NCI-H82 treated with DMSO at 0.1 percent for 48 hours (cell line): Measurements from ENCODE around the gene ALDH3B2.
"Not testable (repeated sequence)": the region's sequence is repeated elsewhere in the genome, so short reads cannot be mapped to it uniquely, and the experiment has no call there.

Experiments used
- DNase-seq: peaks from one replicate; lab custom pipeline; 2025; ENCODE audit not compliant: unreplicated experiment; lab: John Stamatoyannopoulos, UW

Gene ALDH3B2

DNA sequence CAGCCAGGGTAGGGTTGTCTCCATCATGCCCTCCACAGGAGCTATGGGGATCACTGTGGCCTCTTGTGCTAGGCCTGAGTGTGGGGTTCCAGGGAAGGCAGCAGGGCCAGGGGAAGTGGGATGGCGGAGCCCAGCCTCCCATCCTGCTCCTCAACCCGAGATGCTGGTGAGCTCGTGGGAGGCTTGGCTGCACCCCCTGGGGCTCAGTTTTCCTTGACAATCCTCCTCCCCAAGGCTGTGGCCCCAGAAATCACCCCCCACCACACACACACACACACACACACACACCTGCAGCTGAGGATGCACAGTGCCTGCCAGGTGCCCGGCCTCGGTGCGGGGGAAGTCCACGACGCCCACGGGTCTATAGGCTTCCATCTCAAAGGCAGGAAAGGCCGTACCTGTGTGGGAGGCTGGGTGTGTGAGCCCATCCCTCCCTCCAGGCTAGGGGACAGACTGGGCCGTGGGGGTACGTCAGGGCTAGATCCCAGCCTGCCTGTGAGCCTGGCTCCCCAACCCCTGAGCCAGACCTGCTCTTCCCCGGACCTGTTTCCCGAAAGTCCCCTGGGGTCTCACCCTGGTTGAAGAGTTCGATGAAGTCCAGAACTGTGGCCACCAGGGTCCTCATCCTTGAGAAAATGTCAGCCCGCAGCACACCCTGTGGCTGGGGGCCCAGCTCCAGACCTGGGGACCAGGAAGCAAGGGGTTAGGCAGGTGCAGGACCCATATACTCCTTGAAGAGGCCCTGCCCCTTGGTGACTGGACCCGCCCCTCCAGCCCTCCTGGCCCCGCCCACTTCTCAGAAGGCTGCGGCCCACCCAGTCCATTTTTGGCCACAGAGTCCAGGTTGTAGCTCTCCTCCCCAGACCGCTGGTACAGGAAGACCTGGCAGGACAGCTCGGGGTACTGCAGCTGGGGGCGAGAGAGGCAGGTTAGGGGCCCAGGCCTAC lies 29.7 kb downstream of the ALDH3B2 start:
- DNase-seq = no peak

DNA sequence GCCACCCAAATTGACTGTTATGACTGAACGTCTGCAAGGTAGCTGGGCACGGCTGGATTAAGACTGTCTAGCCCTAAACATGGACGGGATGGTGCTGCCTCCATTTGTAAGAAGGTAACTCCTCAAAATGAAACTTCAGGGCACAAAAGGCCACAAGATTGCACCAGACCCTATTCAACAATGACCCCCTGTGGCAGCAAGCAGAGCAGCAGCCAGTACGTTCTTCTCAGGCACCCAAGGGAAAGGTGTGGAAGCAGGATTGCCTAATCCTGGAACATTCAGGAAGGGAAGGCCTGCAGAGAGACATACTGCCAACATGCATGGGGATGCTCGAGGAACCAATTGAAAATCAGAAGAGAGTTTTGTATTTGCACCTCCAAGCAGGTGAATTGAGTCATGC lies 30.4 kb downstream of the ALDH3B2 start:
- no peak for DNase-seq

DNA sequence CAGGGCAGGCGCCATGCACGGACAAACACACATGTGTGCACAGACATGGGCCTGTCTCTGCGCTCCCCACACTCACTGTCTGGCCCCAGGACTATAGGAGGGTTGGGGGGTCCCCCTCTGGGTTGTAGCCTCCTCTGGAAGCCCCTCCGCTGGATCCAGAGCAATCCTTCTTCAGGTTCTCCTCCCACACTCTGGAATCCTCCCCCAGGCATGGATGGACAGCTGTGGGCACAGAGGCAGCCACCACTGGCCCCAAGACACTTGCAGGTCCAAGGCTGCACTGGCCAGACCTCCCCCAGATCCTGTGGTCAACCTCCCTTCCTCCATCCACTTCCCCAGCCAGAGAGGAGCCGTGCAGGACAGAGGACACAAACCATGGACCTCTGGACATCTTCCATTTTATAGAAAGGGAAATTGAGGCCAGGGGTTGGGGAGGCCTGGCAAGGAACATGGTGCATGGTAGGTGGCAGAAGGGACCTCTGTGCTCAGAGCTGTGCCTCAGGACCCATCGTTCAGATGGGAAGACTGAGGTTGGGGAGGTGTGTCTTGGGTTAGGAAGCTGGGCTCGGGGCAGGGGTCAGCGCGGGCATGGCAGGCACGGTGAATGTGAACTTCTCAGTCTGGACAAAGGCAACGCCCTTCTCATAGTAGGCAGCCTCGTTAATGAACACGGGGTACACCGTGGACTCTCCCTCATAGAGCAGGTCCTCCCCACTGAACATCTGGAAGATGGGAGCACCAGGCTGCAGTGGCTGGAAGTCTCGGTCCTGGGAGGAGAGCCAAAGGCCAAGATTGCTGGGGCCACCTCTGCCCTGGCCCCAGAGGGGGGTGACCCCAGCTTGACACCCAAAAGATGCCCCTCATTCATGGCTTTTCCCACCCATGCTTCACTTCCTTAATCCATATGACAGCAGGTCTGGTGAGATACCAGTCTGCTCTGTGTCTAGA lies 32.0 kb downstream of the ALDH3B2 start:
- DNase-seq = no peak

DNA sequence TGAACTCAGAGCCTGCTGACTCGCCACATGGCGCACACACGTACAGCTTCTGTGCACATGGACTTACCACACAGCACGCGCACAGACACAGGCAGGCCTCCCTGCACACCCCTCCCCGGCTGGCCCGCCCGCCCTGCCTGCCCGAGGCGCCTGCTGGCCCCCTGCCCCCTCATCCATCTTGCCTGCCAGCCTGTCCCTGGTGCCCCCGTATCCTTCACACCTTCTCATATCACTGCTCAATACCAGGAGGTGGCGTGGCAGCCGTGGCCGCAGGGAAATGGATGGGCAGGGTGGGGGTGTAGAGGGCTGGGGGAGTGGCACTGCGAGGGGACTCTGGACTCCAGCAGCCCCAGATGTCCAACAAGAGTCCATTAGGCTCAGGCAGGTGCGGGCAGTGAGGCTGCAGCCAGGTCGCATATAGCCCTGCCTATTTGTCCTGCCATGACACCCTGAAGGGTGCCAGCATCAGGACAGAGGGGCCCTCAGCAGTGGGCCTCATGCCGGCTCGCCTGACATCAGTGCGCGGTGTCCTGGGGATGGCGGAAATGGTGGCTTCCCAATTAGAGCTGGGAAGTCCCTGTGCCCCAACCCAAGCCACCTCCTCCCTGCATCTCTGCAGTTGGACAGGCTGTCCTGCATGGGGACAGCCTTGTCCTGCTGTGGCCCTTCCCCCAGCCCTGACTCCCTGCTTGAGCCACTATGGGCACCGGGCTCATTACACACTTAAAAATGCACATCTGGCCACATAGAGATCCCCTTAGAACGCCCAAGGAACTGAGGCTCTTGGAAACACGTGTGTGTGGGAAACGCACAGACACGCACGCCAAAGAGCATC lies 32.9 kb downstream of the ALDH3B2 start:
- no peak for DNase-seq

DNA sequence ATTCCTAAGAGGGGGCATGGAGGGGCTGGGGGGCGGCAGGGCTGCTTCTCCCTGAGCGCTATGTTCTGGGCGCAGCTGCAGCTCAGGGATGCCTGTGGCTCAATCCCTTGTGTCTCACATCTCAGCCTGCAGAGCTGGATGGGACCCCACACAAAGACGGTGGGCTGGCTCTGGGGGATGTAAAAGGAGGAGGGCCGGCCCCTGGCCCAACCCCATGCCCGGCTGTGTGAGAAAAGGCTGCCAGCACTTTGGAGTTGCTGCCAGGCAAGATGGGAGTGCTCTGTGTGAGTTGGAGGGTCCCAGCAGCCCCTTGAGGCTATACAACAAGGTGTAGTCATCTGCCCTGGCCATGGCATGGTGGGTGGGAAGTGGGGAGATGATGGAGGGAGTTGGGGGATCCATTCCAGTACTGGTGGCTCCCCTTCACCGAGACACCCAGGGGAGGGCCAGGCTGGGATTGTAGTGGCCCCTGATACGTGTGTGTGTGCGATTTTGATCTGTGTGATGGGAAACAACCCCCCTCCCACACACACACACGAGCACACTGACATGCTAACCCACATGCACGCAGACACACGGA lies 33.6 kb downstream of the ALDH3B2 start:
- no peak for DNase-seq

DNA sequence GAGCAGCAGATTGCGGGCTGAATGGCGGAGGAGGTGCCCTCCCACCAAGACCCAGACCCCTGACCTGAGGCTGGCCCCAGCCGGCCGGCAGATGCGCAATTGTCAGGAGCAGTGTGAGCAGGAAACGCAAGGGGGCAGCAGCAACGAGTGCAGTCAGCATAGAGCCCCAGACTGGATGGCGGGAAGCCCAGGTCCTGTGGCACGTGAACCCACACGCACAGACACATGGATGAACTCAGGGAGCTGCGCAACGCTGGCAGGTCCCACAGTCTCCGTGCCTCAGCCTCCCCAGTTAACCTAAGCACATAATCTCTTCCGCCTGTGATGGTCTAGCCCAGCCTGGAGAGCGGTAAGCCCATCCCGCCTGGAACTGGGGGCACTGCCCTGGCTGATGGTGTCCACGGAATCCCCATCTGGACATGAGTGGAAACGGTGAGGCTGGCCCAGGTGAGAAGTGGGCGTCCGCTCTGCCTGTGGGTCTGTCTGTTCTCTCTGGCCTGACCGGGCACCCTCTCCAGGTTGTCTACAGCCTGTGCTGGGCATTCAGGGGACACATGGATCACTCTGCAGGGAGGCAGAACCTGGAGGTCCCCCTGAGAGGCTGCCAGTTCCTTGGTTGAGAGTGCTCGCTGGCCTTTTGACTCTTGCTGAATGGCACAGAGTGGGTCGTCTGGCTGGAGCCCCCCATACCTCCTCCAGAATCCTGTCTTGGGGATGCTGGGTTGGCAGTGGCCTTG lies 34.2 kb downstream of the ALDH3B2 start:
- DNase-seq = no peak

DNA sequence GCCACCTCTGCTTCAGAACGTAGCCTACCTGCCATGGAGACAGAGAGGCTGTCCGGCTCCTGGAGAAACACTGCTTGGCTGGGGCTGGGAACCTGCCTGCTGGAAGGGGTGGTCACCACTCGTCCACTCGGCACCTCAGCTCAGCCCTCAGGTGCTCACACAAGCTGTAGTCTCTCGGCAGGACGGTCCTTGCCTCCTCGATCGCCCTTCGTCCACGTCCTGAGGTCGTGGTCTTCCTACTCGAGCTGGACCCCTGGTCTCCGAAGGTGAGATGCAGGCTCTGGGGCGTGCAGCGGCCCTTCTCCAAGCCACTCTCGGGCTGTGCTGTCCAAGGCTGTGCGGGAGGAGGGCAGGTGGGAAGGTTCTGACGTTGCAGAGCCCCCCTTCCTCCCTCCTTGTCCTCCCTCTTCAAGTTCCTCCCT lies 35.0 kb downstream of the ALDH3B2 start, which contains the start of gene TBX10:
TBX10 (minus strand) TSS at position 326 of the 422 bp plus-strand sequence; CDS start at position 35, 291 bp downstream.
- no peak for DNase-seq

DNA sequence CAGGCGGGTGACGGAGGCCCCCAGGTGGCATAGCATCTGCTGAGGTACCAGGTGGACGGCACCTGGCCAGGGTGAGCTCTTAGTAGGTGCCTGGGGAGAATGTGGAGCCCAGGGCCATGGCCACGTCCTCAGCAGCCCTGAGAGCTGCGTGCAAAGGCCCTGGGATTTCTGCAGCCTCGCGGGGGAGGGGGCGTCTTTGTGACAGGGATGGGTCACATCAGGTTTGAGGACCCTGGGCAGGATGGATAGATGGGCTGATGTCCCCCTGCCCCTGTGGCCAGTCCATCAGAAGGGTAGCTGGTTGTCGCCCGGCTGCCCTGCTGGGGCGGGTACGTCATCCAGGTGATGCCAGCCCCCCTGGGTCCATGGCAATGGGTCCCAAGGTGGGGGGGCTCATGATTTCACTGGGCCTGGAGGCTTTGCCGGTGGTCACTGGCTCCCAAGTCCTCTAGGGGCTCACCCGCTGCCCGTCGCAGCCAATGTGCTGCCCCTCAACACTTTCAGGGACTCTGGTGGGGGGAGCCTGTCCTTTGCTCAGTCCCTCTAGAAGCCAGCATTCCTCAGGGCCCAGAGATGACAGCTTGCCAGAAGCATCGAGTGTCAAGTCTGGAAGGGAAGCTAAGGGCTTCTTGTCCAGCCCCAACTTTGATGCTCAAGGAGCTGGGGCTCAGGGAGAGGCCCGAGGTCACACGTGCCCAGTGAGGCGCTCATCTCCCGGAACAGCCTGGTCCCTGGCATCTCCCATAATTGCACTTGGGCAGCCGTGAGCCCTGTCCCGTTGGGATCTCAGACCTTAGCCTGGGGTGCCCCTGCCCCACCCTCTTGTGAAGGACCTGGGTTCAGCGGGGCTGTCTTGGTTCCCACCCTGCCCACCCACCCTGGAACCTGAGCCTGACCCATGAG lies 35.6 kb downstream of the ALDH3B2 start:
- no peak for DNase-seq

DNA sequence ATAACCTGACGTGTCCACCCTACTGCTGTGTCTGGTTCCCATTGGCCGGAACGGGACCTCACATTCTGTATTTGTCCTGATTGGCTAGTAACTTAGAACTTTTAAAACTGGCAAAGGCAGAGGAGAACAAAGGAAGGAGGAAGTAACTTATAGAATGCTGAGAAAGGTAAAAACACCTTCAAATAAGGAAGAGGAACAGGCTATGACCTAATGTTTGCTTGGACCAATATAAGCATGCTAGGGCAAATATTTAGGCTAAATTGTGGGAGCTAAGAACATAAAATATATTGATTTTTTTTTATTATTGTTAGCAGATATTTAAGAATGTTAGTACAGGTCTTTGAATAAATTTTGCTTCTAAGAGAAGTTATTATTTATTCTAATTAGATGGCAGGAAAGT lies 37.0 kb downstream of the ALDH3B2 start:
- not testable (repeated sequence) for DNase-seq

DNA sequence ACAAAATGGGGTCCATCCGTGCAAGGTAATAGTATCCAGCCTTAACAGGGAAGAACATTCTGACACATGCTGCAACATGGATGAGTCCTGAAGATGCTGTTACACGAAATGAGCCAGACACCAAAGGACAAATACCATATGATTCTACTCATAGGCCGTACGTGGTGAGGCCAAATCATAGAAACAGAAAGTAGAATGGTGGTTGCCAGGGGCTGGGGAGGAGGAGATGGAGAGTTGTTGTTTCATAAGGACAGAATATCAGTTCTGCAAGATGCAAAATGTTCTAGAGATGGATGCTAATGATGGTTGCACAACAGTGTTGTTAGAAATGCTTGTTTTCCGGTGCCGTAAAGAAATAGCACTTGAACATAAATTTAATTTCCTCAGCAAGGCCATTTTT lies 37.5 kb downstream of the ALDH3B2 start:
- no peak for DNase-seq

DNA sequence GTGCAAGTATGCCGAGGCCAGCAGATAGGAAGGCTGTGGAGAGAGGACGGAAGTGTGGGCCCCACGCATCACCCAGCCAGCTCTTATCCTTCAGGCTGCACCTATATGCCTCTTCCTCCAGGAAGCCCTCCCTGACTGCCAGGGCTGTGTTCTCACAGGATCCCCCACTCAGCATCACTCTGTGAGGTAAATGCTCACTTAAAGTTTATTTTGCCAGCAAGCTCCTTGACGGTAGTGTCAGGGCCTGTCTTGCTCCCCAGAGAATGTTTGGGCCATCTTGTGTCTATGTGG lies 39.2 kb downstream of the ALDH3B2 start:
- DNase-seq = no peak

DNA sequence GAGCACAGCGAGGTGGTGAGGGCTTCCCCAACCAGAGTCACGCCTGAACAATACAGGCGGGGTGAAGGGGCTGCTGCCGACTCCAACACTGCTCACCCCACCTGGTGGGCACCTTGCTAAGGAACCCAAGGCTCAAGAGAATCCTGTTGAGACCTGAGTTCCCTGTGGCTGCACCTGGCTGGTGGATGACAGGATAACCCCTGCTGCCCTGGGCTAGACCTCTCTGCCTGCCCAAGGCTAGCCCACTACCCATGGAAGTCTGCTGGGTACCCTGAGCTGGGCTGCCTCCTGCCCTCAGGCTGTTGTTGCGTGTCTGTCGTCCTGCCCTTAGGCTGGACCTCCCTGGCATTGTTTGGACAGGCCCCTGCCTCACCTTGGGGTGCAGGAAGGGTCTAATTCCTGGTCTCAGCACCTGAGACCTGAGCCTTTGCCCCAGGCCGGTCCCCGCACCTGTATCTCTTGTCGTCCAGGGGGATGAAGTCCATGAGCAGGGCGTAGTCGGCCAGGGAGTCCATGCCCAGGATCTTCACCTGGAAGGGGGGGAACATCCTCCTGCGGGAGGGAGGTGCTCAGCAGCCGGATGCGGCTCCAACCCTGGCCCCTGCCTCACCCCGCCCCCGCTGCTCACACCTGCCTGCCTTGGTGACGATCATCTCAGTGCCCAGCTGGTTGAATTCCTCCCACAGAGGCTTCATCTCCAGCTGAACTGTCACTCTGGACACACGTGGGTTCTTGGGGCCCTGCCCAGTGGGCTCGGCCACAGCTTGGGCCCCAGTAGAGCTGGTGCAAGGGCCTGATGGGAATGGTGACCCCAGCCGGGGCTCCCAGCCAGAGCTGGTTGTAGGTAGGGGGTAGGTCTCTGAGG lies 39.8 kb downstream of the ALDH3B2 start:
- DNase-seq = no peak

DNA sequence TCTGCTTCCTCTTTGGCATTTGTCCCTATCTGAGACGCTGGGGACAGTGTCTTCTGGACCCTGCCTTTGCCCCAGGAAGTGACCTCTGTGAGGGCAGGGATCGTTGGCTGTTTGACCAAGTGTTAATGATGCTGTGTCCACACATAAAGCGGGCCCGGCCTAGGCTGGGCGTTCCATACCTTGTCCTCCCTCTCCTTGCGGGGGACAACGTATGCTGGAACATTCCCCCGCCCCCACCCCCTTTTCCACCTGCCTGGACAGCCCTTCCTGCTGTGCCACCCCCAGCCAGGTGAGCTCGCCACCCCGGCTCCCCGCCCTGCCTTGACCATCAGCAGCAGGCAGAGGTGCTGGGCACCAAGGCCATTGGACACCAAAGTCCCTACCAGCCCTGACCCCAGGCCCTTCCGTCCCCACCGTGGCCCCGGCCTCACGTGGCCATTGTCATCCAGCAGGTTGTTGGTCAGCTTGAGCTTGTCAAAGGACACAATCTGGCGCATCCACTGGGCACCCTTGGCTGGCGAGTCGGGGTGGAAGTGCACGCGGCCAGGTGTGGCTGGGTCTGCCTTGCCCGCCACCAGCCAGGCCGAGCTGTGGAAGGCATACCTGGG lies 40.6 kb downstream of the ALDH3B2 start:
- DNase-seq = no peak

DNA sequence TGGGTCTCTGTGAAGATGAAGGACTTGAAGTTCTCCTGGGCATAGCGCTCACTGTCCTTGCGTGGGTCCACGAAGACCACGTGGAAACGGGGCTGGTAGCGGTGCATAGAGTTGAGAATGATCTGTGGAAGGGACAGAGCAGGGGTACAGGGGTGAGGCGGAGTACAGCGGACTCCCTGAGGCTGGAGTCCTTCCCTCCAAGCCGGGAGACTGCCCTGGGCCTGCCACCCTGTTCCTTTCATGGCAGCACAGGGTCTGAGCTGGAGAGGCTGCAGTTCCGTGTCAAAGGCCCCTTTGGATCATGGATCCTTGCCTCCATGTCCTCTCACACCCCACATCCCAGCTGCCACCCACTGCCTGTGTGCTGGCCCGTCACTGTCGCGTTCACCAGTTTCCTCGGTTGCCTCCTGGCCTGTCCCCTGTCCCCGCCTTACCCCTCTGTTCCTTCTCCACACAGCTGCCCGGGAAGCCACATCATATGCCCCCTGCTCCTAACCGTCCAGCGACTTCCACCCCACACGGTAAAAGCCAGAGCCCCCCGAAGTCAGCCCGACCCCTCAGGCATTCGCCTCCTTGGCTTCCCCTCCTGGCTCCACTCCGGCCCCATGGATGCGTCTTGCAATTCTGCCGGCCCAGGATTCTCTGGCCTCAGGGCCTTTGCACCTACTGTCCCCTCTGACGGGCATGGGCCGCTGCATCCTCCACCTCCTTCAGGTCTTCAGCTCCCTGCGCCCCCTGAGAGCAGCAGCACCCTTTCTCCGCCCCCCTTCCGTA lies 41.3 kb downstream of the ALDH3B2 start:
- DNase-seq = no peak

DNA sequence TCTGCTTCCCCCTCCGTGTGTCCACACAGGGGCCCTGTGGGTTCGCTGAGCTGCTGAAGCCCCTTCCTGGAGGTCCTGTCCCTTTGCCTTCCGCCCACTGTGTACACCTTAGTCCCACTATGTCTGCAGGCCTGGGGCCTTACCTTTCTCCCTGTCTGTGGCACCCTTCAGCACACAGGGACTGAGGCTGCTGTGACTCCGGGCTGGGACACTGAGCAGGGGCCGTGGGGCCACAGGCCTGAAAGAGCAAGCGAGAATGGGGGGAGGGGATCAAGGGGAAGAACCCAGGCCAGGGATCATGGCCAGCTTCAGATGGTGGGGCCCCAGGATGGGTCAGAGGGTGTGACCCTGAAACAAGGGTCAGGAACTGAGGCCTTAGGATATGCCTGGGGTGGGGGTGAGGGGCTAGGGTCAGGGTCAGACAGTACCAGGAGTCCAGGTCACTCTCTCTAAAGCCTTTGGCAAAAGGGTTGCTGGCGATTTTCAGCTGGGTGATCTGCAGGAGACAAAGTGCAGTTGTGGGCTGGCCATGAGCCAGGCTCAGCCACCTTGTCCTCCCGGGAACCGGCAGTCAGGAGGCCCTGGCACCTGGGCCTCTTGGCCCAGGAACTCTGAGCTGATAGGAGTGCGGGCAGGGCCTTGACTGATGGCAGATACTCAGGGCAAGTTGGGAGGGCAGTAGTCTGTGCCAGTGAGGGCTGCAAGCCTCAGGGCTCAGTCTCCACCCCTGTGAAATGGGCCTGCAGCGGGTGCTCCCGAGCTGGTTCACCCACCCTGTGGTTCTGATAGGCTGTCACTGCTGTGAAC lies 42.0 kb downstream of the ALDH3B2 start:
- no peak for DNase-seq

DNA sequence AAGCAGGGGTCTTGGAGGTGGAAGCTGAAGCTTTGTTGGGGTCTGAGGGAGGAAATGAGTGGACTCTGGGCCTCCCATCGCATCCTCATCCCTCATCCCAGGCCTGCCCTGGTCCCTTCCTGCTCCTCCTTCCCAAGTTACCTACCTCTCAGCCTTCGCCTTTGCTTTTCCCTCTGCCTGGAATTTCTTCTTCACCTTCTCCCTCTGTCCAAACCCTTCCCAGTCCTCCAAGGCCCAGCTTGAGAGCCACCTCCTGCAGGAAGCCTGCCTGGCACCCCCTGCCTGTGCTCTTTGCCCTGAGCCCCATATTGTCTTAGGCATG lies 42.6 kb downstream of the ALDH3B2 start:
- no peak for DNase-seq
